ENCODE results near the gene AQP5.

AQP5 gene

DNA sequence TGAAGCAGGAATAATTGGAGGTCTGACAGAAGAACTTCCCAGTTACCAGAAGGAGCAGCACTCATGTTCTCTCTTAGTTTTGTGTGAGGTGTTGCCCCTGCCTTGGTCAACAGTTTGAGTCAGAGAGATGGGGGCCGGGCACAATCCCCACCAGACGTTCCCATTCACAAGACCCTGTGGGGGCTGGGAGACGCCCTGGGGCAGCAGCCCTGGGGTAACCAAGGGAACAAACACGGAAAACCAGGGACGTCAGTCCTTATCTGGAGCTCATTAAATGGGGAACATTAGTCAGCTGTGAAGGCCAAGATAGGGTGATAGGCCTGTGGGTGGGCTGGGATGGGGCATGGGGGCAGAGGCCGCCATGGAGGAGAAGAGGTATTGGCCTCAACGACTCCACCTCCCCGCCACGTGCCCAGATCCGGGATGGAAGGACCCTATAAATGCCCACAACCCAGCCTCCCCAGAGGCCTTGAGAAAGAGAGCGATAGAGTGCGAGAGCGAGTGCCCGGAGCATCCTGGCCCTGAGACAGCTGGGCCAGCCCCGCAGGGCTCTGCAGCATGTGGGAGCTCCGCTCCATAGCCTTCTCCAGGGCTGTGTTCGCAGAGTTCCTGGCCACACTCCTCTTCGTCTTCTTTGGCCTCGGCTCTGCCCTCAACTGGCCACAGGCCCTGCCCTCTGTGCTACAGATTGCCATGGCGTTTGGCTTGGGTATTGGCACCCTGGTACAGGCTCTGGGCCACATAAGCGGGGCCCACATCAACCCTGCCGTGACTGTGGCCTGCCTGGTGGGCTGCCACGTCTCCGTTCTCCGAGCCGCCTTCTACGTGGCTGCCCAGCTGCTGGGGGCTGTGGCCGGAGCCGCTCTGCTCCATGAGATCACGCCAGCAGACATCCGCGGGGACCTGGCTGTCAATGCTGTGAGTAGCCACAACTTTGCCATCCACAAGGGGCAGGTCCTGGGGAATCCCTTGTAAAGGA, 11.1 kb upstream of the AQP5 start, which contains the start of gene AQP2:
Gene AQP2 (plus strand): TSS at position 465 of the 979 bp plus-strand sequence. CDS start 94 bp downstream, at position 559.
- no peak for TF ChIP-seq ZNF274 (IDR thresholded peaks at IDR 0.05; ENCODE audit: low read depth, low read length)
- H3K4me3 ChIP-seq (ENCODE audit: low read length) = no peak within 1 kb of the TSS

DNA sequence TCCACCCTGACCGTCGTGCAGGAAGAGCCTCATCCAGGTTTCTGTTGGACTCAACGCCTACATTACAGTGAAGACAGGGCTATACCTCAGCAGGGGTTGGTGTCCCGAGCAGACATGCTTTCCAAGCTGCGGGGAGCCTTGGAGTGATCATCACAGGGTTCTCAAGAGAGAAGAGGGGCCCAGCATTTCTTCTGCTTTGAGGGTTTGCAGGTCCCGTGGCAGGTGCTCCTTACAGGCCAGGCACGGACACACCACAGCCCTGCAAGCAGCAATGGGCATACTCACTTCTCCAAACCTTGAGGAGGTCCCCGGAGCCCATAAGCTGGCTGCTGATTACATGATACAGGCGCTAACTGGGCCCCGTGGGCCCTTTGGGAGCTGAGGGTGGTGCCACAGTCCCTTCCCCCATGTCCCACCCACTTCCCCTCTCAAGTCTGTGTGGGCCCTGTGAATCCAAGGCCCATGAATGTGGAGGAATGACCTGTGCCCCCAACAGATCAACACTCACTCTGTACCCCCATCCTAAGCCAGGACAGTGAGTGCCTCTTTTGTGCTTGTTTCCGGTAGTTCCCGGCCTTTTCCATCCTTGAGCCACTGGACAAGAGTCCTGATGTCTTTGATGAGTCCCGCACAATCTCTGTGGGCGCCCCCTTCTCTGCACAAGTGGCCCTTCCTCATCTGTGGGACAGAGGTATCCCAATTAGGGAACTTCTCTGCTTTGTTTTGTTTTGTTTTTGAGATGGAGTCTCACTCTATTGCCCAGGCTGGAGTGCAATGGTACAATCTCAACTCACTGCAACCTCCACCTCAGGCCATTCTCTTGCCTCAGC, 10.0 kb upstream of the AQP5 start:
- TF ChIP-seq ZNF274 (IDR thresholded peaks at IDR 0.05; ENCODE audit: low read depth, low read length) = no peak
- no peak overlapping the region for H3K4me3 ChIP-seq (ENCODE audit: low read length)

DNA sequence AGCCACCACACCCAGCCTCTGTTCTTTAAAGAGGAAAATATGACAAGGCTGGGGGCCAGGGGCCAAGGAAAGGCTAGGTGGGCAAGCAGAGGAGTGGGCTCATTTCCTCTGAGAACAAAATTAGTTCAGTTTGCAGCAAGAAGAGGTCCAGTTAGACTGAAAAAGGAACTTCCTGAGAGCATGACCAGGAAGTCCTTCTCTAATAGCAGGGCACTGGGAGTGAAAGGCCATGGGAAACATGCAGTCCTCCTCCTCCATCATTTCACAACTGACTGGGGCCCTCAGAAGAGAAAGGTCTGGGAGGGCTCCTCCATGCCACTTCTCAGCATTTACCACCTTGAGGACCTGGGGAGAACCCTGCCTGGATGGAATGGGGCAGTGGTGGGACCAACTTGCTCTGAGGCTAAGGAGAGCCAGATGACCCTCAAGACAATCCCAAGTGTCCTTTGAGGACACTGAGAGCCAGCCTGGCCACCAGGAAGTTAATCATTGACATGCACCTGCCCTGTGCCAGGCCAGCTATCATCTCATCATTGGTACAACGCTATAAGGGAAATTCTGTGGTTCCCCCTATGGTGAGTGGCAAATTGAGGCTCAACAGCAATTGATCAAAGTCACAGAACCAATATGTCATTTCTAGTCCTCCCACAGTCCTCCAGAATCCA, 9.1 kb upstream of the AQP5 start:
- no peak overlapping the region for H3K4me3 ChIP-seq (ENCODE audit: low read length)

DNA sequence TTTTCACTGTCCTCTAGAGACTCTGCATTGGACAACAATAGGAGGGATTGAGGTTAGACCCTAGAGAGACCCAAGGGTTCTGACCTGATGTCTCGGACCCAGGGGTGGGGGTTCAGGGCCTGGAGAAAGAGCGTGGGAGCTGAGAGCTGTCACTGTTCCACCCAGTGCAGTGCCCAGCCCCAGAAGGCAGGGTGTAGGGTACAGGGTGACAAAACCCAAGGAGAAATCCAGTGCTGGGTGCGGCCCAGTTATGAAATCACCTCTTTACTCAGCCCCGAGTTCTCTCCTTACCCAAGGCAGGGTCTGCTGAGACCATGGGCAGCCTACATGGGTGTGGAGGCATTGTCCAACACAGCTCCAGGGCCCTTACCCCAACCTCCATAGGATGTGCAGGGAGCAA, 8.5 kb upstream of the AQP5 start:
- no peak overlapping the region for H3K4me3 ChIP-seq (ENCODE audit: low read length)
- TF ChIP-seq ZNF274 (IDR thresholded peaks at IDR 0.05; ENCODE audit: low read depth, low read length) = no peak

More for the DNA sequence above, 9.1 kb upstream of the AQP5 start:
- no peak for TF ChIP-seq ZNF274 (IDR thresholded peaks at IDR 0.05; ENCODE audit: low read depth, low read length)

- TF ChIP-seq ZNF274 (IDR thresholded peaks at IDR 0.05; ENCODE audit: low read depth, low read length) = no peak
- no peak overlapping the region for H3K4me3 ChIP-seq (ENCODE audit: low read length)
These were observed 7.5 kb upstream of the AQP5 start for GRCh38 chr12:49953961-49954846.

- no peak for TF ChIP-seq ZNF274 (IDR thresholded peaks at IDR 0.05; ENCODE audit: low read depth, low read length)
- no peak overlapping the region for H3K4me3 ChIP-seq (ENCODE audit: low read length)
These were observed 6.5 kb upstream of the AQP5 start for GRCh38 chr12:49954863-49955830.

DNA sequence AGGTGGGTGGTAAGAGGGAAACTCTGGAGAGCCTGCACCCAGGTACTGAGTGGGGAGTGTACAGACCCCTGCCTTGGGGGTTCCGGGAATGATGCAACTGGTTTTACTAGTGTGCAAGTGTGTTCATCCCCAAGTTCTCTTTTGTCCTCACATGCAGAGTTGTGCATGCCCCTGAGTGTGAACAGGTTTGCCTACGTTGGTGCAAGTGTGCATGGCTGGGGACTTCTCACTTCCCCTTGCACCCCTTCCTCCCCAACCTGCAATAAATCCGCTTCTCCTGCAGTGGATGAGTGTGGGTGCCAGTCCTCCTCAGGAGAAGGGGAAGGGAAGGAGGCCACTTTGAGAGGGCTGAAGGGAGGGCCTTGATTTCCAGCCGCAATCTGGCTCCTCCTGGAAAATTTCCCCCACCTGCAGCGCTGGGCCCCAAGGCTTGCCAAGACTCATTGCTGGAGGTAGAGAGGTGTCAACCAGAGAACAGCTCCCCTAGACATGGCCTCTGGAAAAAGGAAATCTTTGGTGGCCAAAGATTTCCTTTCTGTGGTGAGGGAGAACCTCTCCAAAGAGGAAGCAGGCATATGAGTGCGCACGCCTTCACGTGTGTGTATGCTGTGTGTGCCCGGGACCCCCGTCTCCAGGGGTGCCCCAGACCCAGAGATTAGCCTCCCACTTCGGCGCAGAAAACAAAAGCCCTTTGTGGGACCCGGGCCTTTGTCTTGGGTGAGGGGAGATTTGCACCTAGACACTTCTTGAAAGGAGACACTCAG, 5.6 kb upstream of the AQP5 start:
- no peak for TF ChIP-seq ZNF274 (IDR thresholded peaks at IDR 0.05; ENCODE audit: low read depth, low read length)
- H3K4me3 ChIP-seq (ENCODE audit: low read length) = no peak overlapping the region

DNA sequence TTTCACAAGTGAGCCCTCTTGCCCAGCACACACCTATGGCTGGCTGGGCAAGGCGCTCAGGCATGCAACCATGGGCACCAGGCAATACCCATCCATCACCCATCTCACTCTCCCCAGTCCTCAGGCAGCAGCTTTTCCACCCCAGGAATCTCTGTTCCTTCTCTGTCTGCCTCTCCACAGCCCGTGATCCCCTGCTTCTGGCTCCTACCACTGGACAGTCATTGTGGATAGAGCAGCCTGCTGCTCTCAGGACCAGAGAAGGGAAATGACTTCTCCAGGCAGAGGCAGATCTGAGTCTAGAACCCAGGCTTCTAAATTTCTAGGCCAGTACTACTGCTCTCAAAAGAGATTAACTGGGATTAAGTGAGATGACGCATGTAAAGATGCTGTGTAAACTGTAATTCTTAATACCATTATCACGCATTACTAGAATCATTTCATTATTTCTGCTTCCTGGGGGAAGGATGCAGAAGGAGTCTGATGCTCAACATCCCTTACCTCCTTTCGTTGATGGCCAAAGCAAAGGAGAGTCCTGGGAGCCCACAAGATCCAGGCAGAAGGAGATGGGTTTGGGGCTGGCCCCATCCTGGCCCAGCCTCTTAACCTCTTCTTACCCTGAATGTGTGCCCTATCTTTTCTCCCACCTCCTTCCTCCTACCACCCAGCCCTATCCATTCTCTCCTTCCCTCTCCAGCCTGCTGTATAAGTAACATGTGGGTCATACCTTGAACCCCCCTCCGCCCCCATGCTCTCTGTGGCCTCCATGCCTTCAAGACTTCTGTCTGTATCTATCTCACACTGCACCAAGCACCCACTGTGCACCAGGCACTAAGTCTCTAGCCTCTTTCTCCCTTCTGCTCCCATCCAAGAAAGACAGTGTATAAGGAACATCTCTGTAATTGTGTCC, 4.8 kb upstream of the AQP5 start:
- H3K4me3 ChIP-seq (ENCODE audit: low read length) = no peak overlapping the region
- no peak for TF ChIP-seq ZNF274 (IDR thresholded peaks at IDR 0.05; ENCODE audit: low read depth, low read length)

- TF ChIP-seq ZNF274 (IDR thresholded peaks at IDR 0.05; ENCODE audit: low read depth, low read length) = no peak
These were observed 4.1 kb upstream of the AQP5 start for GRCh38 chr12:49957570-49957967.

GRCh38 chr12:49959685-49960473, 1.8 kb upstream of the AQP5 start:
- no peak for TF ChIP-seq ZNF274 (IDR thresholded peaks at IDR 0.05; ENCODE audit: low read depth, low read length)

More at GRCh38 chr12:49957570-49957967, 4.1 kb upstream of the AQP5 start:
- H3K4me3 ChIP-seq (ENCODE audit: low read length) = no peak overlapping the region

More at GRCh38 chr12:49959685-49960473, 1.8 kb upstream of the AQP5 start:
- H3K4me3 ChIP-seq (ENCODE audit: low read length) = no peak overlapping the region

Measured in GM08714 (cell line).